Common myeloid progenitor, CD34-positive (primary cell): ENCODE data around the gene RFK. TPM values are rescaled to one million over a fixed set of nuclear protein-coding genes. Genes with fewer than 3 reads are reported as not detected.
"Not testable (repeated sequence)": the region's sequence is repeated elsewhere in the genome, so short reads cannot be mapped to it uniquely, and the experiment has no call there.

Experiments used
- CTCF ChIA-PET: fragments of 350-600 bp; sonication (Branson Sonifier 250); formaldehyde crosslinking; loops from one replicate; lab custom pipeline; 2021; ENCODE audit warnings: antibody characterized with exemption; lab: Charles Lee
- POLR2A ChIA-PET: fragments of 350-600 bp; sonication (Branson Sonifier 250); formaldehyde crosslinking; loops from one replicate; lab custom pipeline; 2021; ENCODE audit warnings: antibody characterized with exemption; lab: Charles Lee
- DNase-seq, 3 donors: peaks; one replicate each; pipeline versions ENCODE4 v3.0.0 to v3.0.0-alpha.2; 2013
- H3K27ac ChIP-seq, 2 experiments: 1 replicate in 1 of 2; 2 replicates in 1 of 2; pipeline ENCODE4 v1.7.0; 2013; ENCODE audit warnings: inconsistent platforms in 2 of 2, low read length in 2 of 2, mild to moderate bottlenecking in 2 of 2, low read depth in 1 of 2, moderate library complexity in 1 of 2; ENCODE audit not compliant: severe bottlenecking in 2 of 2, insufficient read depth in 1 of 2, poor library complexity in 1 of 2
- H3K27me3 ChIP-seq, 5 experiments: replicated peaks in 2 of 5; 1 replicate in 3 of 5; 2 replicates in 2 of 5; pipeline versions ENCODE4 v1.6.1 to v1.7.0; 2013; ENCODE audit warnings: low read length in 4 of 5, mild to moderate bottlenecking in 2 of 5, moderate library complexity in 2 of 5, inconsistent platforms in 1 of 5; ENCODE audit not compliant: insufficient read depth in 5 of 5, control insufficient read depth in 4 of 5
- H3K36me3 ChIP-seq, 4 experiments: 1 replicate in 2 of 4; 2 replicates in 2 of 4; pipeline versions ENCODE4 v1.6.1 to v1.7.0; 2013; ENCODE audit warnings: low read length in 3 of 4, control low read depth in 1 of 4, mild to moderate bottlenecking in 1 of 4; ENCODE audit not compliant: control insufficient read depth in 4 of 4, insufficient read depth in 4 of 4
- H3K4me1 ChIP-seq, 4 experiments: 1 replicate in 3 of 4; 2 replicates in 1 of 4; pipeline versions ENCODE4 v1.6.1 to v1.7.1; 2013; ENCODE audit warnings: low read length in 3 of 4, mild to moderate bottlenecking in 3 of 4, control low read depth in 1 of 4, inconsistent platforms in 1 of 4, moderate library complexity in 1 of 4; ENCODE audit not compliant: control insufficient read depth in 4 of 4, insufficient read depth in 4 of 4; ENCODE audit errors: control extremely low read depth in 1 of 4
- H3K4me3 ChIP-seq, 7 experiments: 1 replicate in 4 of 7; 2 replicates in 3 of 7; pipeline versions ENCODE4 v1.5.1 to v1.7.0; 2013; ENCODE audit warnings: mild to moderate bottlenecking in 7 of 7, low read length in 6 of 7, moderate library complexity in 6 of 7, inconsistent platforms in 2 of 7, low read depth in 2 of 7, control low read depth in 1 of 7; ENCODE audit not compliant: insufficient read depth in 4 of 7, control insufficient read depth in 1 of 7; ENCODE audit errors: extremely low read depth in 1 of 7
- H3K9me3 ChIP-seq, 5 experiments: 1 replicate in 4 of 5; 2 replicates in 1 of 5; pipeline versions ENCODE4 v1.6.1 to v1.7.1; 2013; ENCODE audit warnings: low read length in 4 of 5, mild to moderate bottlenecking in 2 of 5, inconsistent platforms in 1 of 5, low read depth in 1 of 5, moderate library complexity in 1 of 5; ENCODE audit not compliant: control insufficient read depth in 4 of 5, insufficient read depth in 2 of 5; ENCODE audit errors: control extremely low read depth in 1 of 5
- WGBS: methylation state at CpG from one replicate; pipeline ENCODE4 v1.1.5; 2013; ENCODE audit not compliant: insufficient coverage; 5-methylcytosine and 5-hydroxymethylcytosine counted together
- polyA plus RNA-seq: library from polyadenylated mRNA; unstranded; fragments of 120-200 nt; gene quantifications from one replicate; pipeline ENCODE4 v1.2.1, GENCODE V29; 2013

Gene RFK
- polyA plus RNA-seq = 33.0 TPM

GRCh38 chr9:76394195-76394959 lies at the start of gene RFK:
Gene RFK (minus strand): TSS chr9:76394426. CDS start chr9:76394171, 255 bp downstream.
- peaks cover 3 to 4% (median 3%) of the 10 kb centered on the region in 4 experiments for H3K36me3 ChIP-seq
- H3K9me3 ChIP-seq = no peaks in the 10 kb centered on the region
- peaks cover 11 to 32% (median 20%) of the 10 kb centered on the region in 4 experiments for H3K4me1 ChIP-seq
- H3K27ac ChIP-seq = peak within 1 kb of the TSS; percentile 87 to 96
- POLR2A ChIA-PET = interaction anchor here (0.6 kb wide), 1 partner anchor 10 kb away, joined by 3 read pairs; no protein-coding TSS in a partner anchor
- peak; percentile 94 to 97 (median 96) for DNase-seq
- WGBS = 0% methylated on average over 73 of the region's 81 CpGs
- H3K27me3 ChIP-seq = no peaks in the 10 kb centered on the region
- CTCF ChIA-PET = interaction anchor here (0.7 to 3.0 kb wide), 12 partner anchors 8 to 341 kb away, joined by 3 to 15 read pairs (median 5); no protein-coding TSS in a partner anchor
- peak within 1 kb of the TSS; percentile 83 to 95 (median 92) for H3K4me3 ChIP-seq

DNA sequence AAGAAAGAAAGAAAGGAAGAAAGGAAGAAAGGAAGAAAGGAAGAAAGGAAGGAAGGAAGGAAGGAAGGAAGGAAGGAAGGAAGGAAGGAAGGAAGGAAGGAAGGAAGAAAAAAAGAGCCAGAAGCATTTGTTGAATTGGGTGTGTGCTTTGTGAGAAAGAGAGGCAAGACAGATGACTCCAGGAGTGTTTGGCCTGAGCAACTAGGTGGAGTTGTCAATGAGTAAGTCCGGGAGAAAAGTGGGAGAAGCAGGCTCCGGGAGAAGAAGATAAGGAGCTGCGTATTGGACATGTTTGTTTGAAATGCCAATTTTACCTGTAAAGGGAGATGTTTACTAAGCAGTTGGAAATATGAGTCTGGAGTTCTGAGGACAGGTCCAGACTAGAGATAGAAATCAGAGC lies 49.7 kb upstream of the RFK start:
- POLR2A ChIA-PET = no interaction called here
- WGBS = 100% methylated on average over 3 of the region's 3 CpGs
- H3K27me3 ChIP-seq = no peaks in the 10 kb centered on the region
- H3K4me1 ChIP-seq = peaks cover 0 to 9% (median 3%) of the 10 kb centered on the region in 4 experiments
- CTCF ChIA-PET = interaction anchor here (1.0 to 15.9 kb wide), 5 partner anchors 12 to 269 kb away, joined by 3 to 171 read pairs (median 3); no protein-coding TSS in a partner anchor
- H3K36me3 ChIP-seq = no peaks in the 10 kb centered on the region
- DNase-seq = no peak
- H3K27ac ChIP-seq = no peak overlapping the region
- no peak overlapping the region for H3K4me3 ChIP-seq
- H3K9me3 ChIP-seq = no peaks in the 10 kb centered on the region

DNA sequence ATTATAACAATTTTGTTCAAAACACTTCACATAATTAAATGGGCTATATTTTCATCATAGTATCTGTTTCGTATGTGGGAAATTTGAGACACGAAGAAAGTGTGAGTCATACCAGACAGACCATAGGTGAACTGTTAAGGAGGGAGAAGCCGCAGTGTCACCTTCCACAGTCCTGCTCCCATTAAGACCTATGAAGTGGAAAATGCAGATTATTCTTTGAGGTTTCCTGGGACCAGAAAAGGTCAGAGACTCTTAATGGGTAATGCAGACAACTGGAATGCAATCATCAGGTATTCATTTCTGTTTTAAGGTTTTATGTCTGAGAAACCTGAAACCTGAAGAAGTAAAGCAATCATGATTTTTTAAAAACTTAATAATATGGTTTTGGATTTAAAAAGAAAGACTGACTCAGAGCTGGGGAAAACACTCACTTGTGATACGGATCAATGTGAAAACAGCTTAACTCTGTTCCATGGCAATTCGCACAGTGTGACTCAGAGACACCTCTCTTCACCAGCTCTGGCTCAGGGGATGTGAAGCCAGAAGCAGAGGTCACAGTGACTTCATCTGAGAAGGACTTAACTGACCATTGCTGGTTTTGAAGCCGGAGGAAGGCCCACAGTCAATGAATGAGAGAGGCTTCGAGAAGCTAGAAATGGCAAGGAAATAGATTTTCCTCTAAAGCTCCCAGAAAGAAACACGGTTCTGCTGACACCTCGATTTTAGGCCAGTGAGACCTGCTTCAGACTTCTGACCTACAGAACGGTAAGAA lies 47.5 kb upstream of the RFK start:
- no peaks in the 10 kb centered on the region for H3K36me3 ChIP-seq
- CTCF ChIA-PET = interaction anchor here (1.0 to 15.9 kb wide), 4 partner anchors 37 to 265 kb away, joined by 3 to 171 read pairs (median 3); no protein-coding TSS in a partner anchor
- no peak for DNase-seq

GRCh38 chr9:76438841-76439588 lies 44.8 kb upstream of the RFK start:
- Histone ChIP-seq H3K4me1 (no peaks in the 10 kb centered on the region), H3K9me3 (peaks cover 0 to 3% (median 0%) of the 10 kb centered on the region in 5 experiments), H3K27me3 (no peaks in the 10 kb centered on the region), H3K4me3 (no peak overlapping the region), H3K27ac (no peak overlapping the region), H3K36me3 (no peaks in the 10 kb centered on the region)
- CTCF ChIA-PET = interaction anchor here (1.8 kb wide), 1 partner anchor 8 kb away, joined by 5 read pairs; no protein-coding TSS in a partner anchor
- POLR2A ChIA-PET = no interaction called here
- DNase-seq = no peak
- WGBS = 92% methylated on average over 4 of the region's 6 CpGs

More for the DNA sequence above, 47.5 kb upstream of the RFK start:
- H3K9me3 ChIP-seq = no peaks in the 10 kb centered on the region
- peaks cover 0 to 5% (median 1%) of the 10 kb centered on the region in 4 experiments for H3K4me1 ChIP-seq
- H3K4me3 ChIP-seq = no peak overlapping the region
- WGBS = 99% methylated on average over 8 of the region's 10 CpGs
- H3K27ac ChIP-seq = no peak overlapping the region
- POLR2A ChIA-PET = interaction anchor here (0.6 kb wide), 1 partner anchor 303 kb away, joined by 3 read pairs; no protein-coding TSS in a partner anchor
- H3K27me3 ChIP-seq = no peaks in the 10 kb centered on the region

- 96% methylated on average over 4 of the region's 9 CpGs for WGBS
- CTCF ChIA-PET, DNase-seq, H3K4me3 ChIP-seq, H3K27ac ChIP-seq, H3K27me3 ChIP-seq, POLR2A ChIA-PET, H3K36me3 ChIP-seq, H3K9me3 ChIP-seq, H3K4me1 ChIP-seq: not testable (repeated sequence)
Observed at GRCh38 chr9:76437017-76437699, 42.9 kb upstream of the RFK start.

- H3K36me3 ChIP-seq, POLR2A ChIA-PET, DNase-seq, H3K27me3 ChIP-seq, H3K27ac ChIP-seq, H3K9me3 ChIP-seq, H3K4me3 ChIP-seq, H3K4me1 ChIP-seq: not testable (repeated sequence)
- 98% methylated on average over 4 of the region's 6 CpGs for WGBS
- CTCF ChIA-PET = interaction anchor here (2.0 kb wide), 1 partner anchor 15 kb away, joined by 6 read pairs; no protein-coding TSS in a partner anchor
Observed at GRCh38 chr9:76434897-76435296, 40.7 kb upstream of the RFK start.
